MCF 10A (cell line): ENCODE data around the gene CSF1R. TPM values are rescaled to one million over a fixed set of nuclear protein-coding genes. Genes with fewer than 3 reads are reported as not detected.

ENCODE experiments used
- BruUV-seq: library from RNA; stranded (reverse); fragments of 400-500 nt; replicated peaks from 2 replicates; lab custom pipeline; 2021; lab: Mats Ljungman, UMichigan
- CTCF ChIA-PET: fragments of 300-600 bp; sonication (Branson Sonifier 250); formaldehyde crosslinking; extraction: SDS; loops from one replicate; lab custom pipeline; 2021; ENCODE audit warnings: antibody characterized with exemption, inconsistent platforms; lab: Yijun Ruan, JAX
- POLR2A ChIA-PET: fragments of 300-600, 350-650 bp; sonication (Branson Sonifier 250); formaldehyde crosslinking; extraction: SDS; loops from one replicate; lab custom pipeline; 2020; ENCODE audit warnings: antibody characterized with exemption, inconsistent platforms; lab: Yijun Ruan, JAX
- DNase-seq: peaks from one replicate; pipeline ENCODE4 v3.0.0-alpha.2; 2018; ENCODE audit not compliant: unreplicated experiment
- H3K27ac Mint-ChIP-seq: one replicate; pipeline ENCODE4 v1.8.0; 2022; ENCODE audit warnings: mild to moderate bottlenecking, low read depth, mixed read lengths; ENCODE audit not compliant: unreplicated experiment
- H3K27me3 Mint-ChIP-seq: one replicate; pipeline ENCODE4 v1.8.0; 2022; ENCODE audit warnings: mixed read lengths; ENCODE audit not compliant: insufficient read depth, unreplicated experiment
- H3K36me3 Mint-ChIP-seq: one replicate; pipeline ENCODE4 v1.8.0; 2022; ENCODE audit warnings: mild to moderate bottlenecking, moderate library complexity, mixed read lengths; ENCODE audit not compliant: insufficient read depth, unreplicated experiment
- H3K4me1 Mint-ChIP-seq: one replicate; pipeline ENCODE4 v1.8.0; 2022; ENCODE audit warnings: mixed read lengths; ENCODE audit not compliant: insufficient read depth, unreplicated experiment
- H3K4me3 Mint-ChIP-seq: one replicate; pipeline ENCODE4 v1.8.0; 2022; ENCODE audit warnings: mild to moderate bottlenecking, moderate library complexity, mixed read lengths; ENCODE audit not compliant: unreplicated experiment
- H3K9me3 Mint-ChIP-seq: one replicate; pipeline ENCODE4 v1.8.0; 2022; ENCODE audit warnings: mixed read lengths; ENCODE audit not compliant: unreplicated experiment
- intact Hi-C: fragments of 100-400 bp; cut with micrococcal nuclease; formaldehyde crosslinking; loops from 2 replicates; pipeline ENCODE4 v1.14.1; 2022
- total RNA-seq: library from RNA; stranded (reverse); gene quantifications from 2 replicates; pipeline ENCODE4 v1.2.3, GENCODE V29; 2022
- TF ChIP-seq, protein P1 (sequence below): fragments of 200-600 bp; IDR thresholded peaks from one replicate; pipeline ENCODE4 v1.8.0; 2022; ENCODE audit warnings: antibody characterized with exemption, mild to moderate bottlenecking; ENCODE audit not compliant: unreplicated experiment

Gene CSF1R
- total RNA-seq, 1 experiment from 2014 or later: 1.6 TPM

DNA sequence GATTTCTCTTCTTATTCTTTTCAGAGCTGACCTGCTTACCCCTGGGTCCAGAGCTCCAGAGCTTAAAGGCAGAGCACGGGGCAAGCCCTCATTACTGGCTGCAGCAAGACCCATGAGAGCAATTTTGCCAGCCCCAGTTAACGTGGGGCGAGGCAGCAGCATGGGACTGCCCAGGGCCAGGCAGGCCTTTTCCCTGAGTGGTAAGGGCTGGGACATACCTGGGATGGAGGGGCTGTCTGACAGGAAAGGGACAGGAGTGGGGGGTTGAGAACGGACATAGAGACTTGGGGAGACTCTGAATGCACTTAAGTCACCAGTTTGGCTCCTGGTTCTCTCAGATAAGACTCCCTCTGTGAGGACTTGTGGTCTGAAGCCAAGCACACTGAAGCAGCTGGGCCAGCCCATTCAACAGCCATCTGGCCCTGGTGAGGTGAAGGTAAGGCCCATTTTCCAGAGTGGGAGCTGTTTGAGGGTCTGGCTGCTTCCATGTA, 59.6 kb downstream of the CSF1R start:
- H3K27ac Mint-ChIP-seq: no peak overlapping the region
- H3K9me3 Mint-ChIP-seq: no peaks in the 10 kb centered on the region
- H3K4me1 Mint-ChIP-seq: peaks cover 15% of the 10 kb centered on the region
- H3K4me3 Mint-ChIP-seq: no peak overlapping the region
- H3K36me3 Mint-ChIP-seq: peaks cover 85% of the 10 kb centered on the region
- no peaks in the 10 kb centered on the region for H3K27me3 Mint-ChIP-seq
- BruUV-seq: no TSS peak
- TF ChIP-seq, protein P1, sequence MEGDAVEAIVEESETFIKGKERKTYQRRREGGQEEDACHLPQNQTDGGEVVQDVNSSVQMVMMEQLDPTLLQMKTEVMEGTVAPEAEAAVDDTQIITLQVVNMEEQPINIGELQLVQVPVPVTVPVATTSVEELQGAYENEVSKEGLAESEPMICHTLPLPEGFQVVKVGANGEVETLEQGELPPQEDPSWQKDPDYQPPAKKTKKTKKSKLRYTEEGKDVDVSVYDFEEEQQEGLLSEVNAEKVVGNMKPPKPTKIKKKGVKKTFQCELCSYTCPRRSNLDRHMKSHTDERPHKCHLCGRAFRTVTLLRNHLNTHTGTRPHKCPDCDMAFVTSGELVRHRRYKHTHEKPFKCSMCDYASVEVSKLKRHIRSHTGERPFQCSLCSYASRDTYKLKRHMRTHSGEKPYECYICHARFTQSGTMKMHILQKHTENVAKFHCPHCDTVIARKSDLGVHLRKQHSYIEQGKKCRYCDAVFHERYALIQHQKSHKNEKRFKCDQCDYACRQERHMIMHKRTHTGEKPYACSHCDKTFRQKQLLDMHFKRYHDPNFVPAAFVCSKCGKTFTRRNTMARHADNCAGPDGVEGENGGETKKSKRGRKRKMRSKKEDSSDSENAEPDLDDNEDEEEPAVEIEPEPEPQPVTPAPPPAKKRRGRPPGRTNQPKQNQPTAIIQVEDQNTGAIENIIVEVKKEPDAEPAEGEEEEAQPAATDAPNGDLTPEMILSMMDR: no peak
- DNase-seq: no peak
- intact Hi-C loops: no loop called here
- POLR2A ChIA-PET: interaction anchor here (0.8 to 1.6 kb wide), 5 partner anchors 8 to 27 kb away, joined by 3 to 6 read pairs (median 3); partner anchors contain the start of genes HMGXB3 and TIGD6
- CTCF ChIA-PET: interaction anchor here (0.6 kb wide), 1 partner anchor 1088 kb away, joined by 3 read pairs; no protein-coding TSS in a partner anchor

DNA sequence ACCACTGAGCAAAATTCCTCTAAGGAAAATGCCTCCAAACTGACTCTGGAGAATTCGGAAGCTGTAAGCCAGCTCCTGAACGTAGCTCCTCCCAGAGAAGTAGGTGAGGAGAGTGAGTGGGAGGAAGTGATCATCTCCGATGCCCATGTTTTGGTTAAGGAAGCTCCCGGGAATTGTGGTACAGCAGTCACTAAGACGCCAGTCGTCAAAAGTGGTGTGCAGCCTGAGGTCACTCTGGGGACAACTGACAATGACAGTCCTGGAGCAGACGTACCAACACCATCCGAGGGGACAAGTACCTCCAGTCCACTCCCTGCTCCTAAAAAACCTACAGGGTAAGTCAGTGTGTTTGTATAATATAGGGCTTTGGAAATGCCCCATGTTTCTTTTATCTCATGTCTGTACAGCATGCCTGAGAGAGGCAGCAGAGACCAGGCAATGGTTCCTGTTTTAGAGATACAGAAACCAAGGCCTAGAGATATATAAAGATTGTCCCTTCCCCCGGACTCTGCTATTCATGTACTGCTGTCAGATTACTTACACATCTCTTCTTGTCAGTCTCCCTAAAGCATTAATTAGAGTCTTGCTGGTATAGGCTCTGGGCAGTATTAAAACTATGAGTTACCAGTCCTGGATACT, 61.9 kb downstream of the CSF1R start:
- peaks cover 89% of the 10 kb centered on the region for H3K36me3 Mint-ChIP-seq
- peaks cover 34% of the 10 kb centered on the region for H3K4me1 Mint-ChIP-seq
- CTCF ChIA-PET: no interaction called here
- intact Hi-C loops: no loop called here
- POLR2A ChIA-PET: interaction anchor here (1.1 to 4.2 kb wide), 2 partner anchors 11 to 15 kb away, joined by 3 to 66 read pairs; no protein-coding TSS in a partner anchor
- BruUV-seq: no TSS peak
- DNase-seq: no peak
- H3K27ac Mint-ChIP-seq: no peak overlapping the region
- H3K27me3 Mint-ChIP-seq: no peaks in the 10 kb centered on the region
- no peak overlapping the region for H3K4me3 Mint-ChIP-seq
- TF ChIP-seq, protein P1: no peak
- H3K9me3 Mint-ChIP-seq: no peaks in the 10 kb centered on the region

DNA sequence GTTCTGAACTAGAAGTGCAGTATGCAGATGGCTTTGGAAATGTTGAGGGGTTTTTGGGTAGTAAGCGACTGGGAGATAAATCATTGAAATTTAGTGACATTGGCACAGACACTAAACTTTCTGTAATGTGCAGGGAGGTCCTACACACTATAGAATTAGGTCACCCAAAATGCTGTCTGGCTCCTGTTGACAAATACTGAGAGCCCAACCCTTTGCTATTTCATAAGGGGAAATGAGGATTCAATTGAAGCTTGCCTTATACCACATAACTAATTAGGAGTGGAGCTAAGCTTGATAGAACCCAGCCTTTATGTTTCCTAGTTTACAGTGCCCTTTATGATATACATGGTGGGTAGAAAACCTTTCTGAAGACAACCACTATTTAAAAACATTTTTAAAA, 63.2 kb downstream of the CSF1R start:
- H3K4me1 Mint-ChIP-seq: peaks cover 41% of the 10 kb centered on the region
- no peaks in the 10 kb centered on the region for H3K27me3 Mint-ChIP-seq
- H3K9me3 Mint-ChIP-seq: no peaks in the 10 kb centered on the region
- BruUV-seq: no TSS peak
- H3K27ac Mint-ChIP-seq: peak overlapping the region; percentile 89
- POLR2A ChIA-PET: interaction anchor here (0.8 to 4.6 kb wide), 13 partner anchors 8 to 1230 kb away, joined by 3 to 104 read pairs (median 9); partner anchors contain the start of genes GM2A, HMGXB3 and TIGD6
- intact Hi-C loops: loop anchor here (2.0 kb wide), 1 partner anchor 14 kb away; no protein-coding TSS in a partner anchor
- H3K36me3 Mint-ChIP-seq: peaks cover 92% of the 10 kb centered on the region
- peak overlapping the region; percentile 63 for H3K4me3 Mint-ChIP-seq
- TF ChIP-seq, protein P1: no peak
- CTCF ChIA-PET: interaction anchor here (0.6 to 2.3 kb wide), 12 partner anchors 8 to 501 kb away, joined by 3 to 11 read pairs (median 4); no protein-coding TSS in a partner anchor
- no peak for DNase-seq

DNA sequence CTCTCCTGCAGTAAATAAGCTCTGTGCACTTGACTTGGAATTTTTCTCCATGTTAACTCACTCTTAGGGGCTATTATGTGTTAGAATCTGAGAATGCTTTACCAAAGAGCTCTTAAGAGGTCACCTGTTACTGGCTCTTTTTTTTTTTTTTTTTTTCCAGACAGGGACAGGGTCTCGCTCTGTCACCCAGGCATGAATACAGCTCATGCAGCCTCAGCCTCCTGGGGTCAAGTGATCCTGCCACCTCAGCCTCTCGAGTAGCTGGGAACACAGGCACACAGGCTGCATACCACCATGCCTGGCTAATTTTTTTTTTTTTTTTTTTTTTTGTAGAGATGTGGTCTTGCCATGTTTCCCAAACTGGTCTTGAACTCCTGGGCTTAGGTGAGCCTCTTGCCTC, 63.7 kb downstream of the CSF1R start:
- Mint-ChIP-seq H3K4me1 (peaks cover 43% of the 10 kb centered on the region), H3K4me3 (peak overlapping the region; percentile 63), H3K27me3 (no peaks in the 10 kb centered on the region), H3K27ac (peak overlapping the region; percentile 89), H3K9me3 (no peaks in the 10 kb centered on the region), H3K36me3 (peaks cover 92% of the 10 kb centered on the region)
- no TSS peak for BruUV-seq
- TF ChIP-seq, protein P1: no peak
- POLR2A ChIA-PET: interaction anchor here (0.5 to 4.6 kb wide), 19 partner anchors 9 to 1230 kb away, joined by 3 to 104 read pairs (median 6); partner anchors contain the start of genes GM2A, GRPEL2, HMGXB3 and TIGD6
- CTCF ChIA-PET: interaction anchor here (0.6 to 2.3 kb wide), 21 partner anchors 8 to 501 kb away, joined by 3 to 11 read pairs (median 4); partner anchors contain the start of gene TIGD6
- DNase-seq: no peak
- intact Hi-C loops: loop anchor here (1.0 to 2.0 kb wide), 2 partner anchors 14 to 21 kb away; no protein-coding TSS in a partner anchor
